Astrocyte (in vitro differentiated cells and primary cell): Measurements from ENCODE around the gene TGFBI. TPM values are rescaled to one million over a fixed set of nuclear protein-coding genes. Genes with fewer than 3 reads are reported as not detected.

Experiments used
- DNase-seq: peaks from one replicate; pipeline ENCODE4 v3.0.0-alpha.2; 2010; ENCODE audit warnings: low read depth
- FAIRE-seq: peaks from 2 replicates; lab custom pipeline; 2011; peaks lifted over from hg19 to GRCh38; lab: Jason Lieb, UNC
- H2AFZ ChIP-seq: 2 replicates; pipeline ENCODE4 v1.6.0; 2012; ENCODE audit warnings: low read depth, low read length, inconsistent platforms
- H3K27ac ChIP-seq: 2 replicates; pipeline ENCODE4 v1.5.1; 2011; ENCODE audit warnings: low read depth, low read length, inconsistent platforms
- H3K27me3 ChIP-seq: 2 replicates; pipeline ENCODE4 v1.6.0; 2011; ENCODE audit warnings: low read length, inconsistent platforms; ENCODE audit not compliant: insufficient read depth
- H3K36me3 ChIP-seq: 2 replicates; pipeline ENCODE4 v1.5.1; 2011; ENCODE audit warnings: low read length, inconsistent platforms; ENCODE audit not compliant: insufficient read depth
- H3K4me1 ChIP-seq: 2 replicates; pipeline ENCODE4 v1.5.1; 2011; ENCODE audit warnings: low read length, inconsistent platforms; ENCODE audit not compliant: insufficient read depth
- H3K4me2 ChIP-seq: 2 replicates; pipeline ENCODE4 v1.6.0; 2012; ENCODE audit warnings: low read length, inconsistent platforms
- H3K4me3 ChIP-seq: 2 replicates; pipeline ENCODE4 v1.5.1; 2011; ENCODE audit warnings: low read depth, mild to moderate bottlenecking, low read length, inconsistent platforms; ENCODE audit not compliant: insufficient read depth
- H3K79me2 ChIP-seq: 2 replicates; pipeline ENCODE4 v1.6.0; 2012; ENCODE audit warnings: mild to moderate bottlenecking, low read length, inconsistent platforms; ENCODE audit not compliant: insufficient read depth
- H3K9ac ChIP-seq: 2 replicates; pipeline ENCODE4 v1.6.0; 2012; ENCODE audit warnings: mild to moderate bottlenecking, low read length, inconsistent platforms
- H3K9me3 ChIP-seq: 2 replicates; pipeline ENCODE4 v1.5.1; 2012; ENCODE audit warnings: low read depth, mild to moderate bottlenecking, low read length, inconsistent platforms; ENCODE audit not compliant: insufficient read depth
- H4K20me1 ChIP-seq: 2 replicates; pipeline ENCODE4 v1.6.0; 2012; ENCODE audit warnings: low read length, inconsistent platforms; ENCODE audit not compliant: insufficient read depth
- H3K27ac Mint-ChIP-seq: one replicate; pipeline ENCODE4 v1.8.0; 2021; ENCODE audit warnings: mild to moderate bottlenecking, mixed read lengths; ENCODE audit not compliant: unreplicated experiment
- H3K27me3 Mint-ChIP-seq: one replicate; pipeline ENCODE4 v1.8.0; 2021; ENCODE audit warnings: low read depth, mixed read lengths; ENCODE audit not compliant: unreplicated experiment
- H3K36me3 Mint-ChIP-seq: one replicate; pipeline ENCODE4 v1.8.0; 2021; ENCODE audit warnings: low read depth, mixed read lengths; ENCODE audit not compliant: unreplicated experiment
- H3K4me1 Mint-ChIP-seq: one replicate; pipeline ENCODE4 v1.8.0; 2021; ENCODE audit warnings: low read depth, mixed read lengths; ENCODE audit not compliant: unreplicated experiment
- H3K4me3 Mint-ChIP-seq: one replicate; pipeline ENCODE4 v1.8.0; 2021; ENCODE audit warnings: mild to moderate bottlenecking, moderate library complexity, mixed read lengths; ENCODE audit not compliant: unreplicated experiment
- H3K9me3 Mint-ChIP-seq: one replicate; pipeline ENCODE4 v1.8.0; 2021; ENCODE audit warnings: mild to moderate bottlenecking, mixed read lengths; ENCODE audit not compliant: unreplicated experiment
- CTCF ChIP-seq: IDR thresholded peaks from 2 replicates; pipeline ENCODE4 v1.5.1; 2011; ENCODE audit warnings: low read depth, mild to moderate bottlenecking, inconsistent platforms, low read length, moderate library complexity; ENCODE audit not compliant: insufficient read depth
- EZH2 ChIP-seq: IDR thresholded peaks from 2 replicates; pipeline ENCODE4 v1.6.1; 2012; ENCODE audit warnings: mild to moderate bottlenecking, low read length, inconsistent platforms; ENCODE audit not compliant: insufficient read depth
- total RNA-seq: library from RNA; stranded (reverse); gene quantifications from 2 replicates; pipeline ENCODE4 v1.2.1, GENCODE V29; 2021

The TGFBI gene
- total RNA-seq, 1 donor from 2014 or later, result 1,145 TPM

GRCh38 chr5:136040746-136041415, 12.1 kb downstream of the TGFBI start:
- Histone ChIP-seq H3K9me3 (no peaks in the 10 kb centered on the region), H3K36me3 (peaks cover 52% of the 10 kb centered on the region), H4K20me1 (peaks cover 54% of the 10 kb centered on the region), H3K27ac (peak overlapping the region; percentile 69), H3K79me2 (peaks cover 72% of the 10 kb centered on the region), H3K4me2 (no peak overlapping the region), H3K27me3 (no peaks in the 10 kb centered on the region), H3K4me3 (no peak overlapping the region), H3K4me1 (peaks cover 65% of the 10 kb centered on the region), H3K9ac (peak overlapping the region; percentile 58), H2AFZ (no peak overlapping the region)
- Mint-ChIP-seq H3K27ac (peak overlapping the region; percentile 70), H3K4me1 (peaks cover 41% of the 10 kb centered on the region), H3K9me3 (peaks cover 14% of the 10 kb centered on the region), H3K27me3 (no peaks in the 10 kb centered on the region), H3K36me3 (peaks cover 66% of the 10 kb centered on the region), H3K4me3 (no peak overlapping the region)
- no peak for FAIRE-seq
- TF ChIP-seq EZH2 (no peak), CTCF (no peak)
- DNase-seq, result no peak

GRCh38 chr5:136042156-136042555, 13.4 kb downstream of the TGFBI start:
- Histone ChIP-seq H2AFZ (no peak overlapping the region), H3K4me1 (peaks cover 55% of the 10 kb centered on the region), H3K4me2 (peak overlapping the region; percentile 43), H3K27ac (peak overlapping the region; percentile 69), H4K20me1 (peaks cover 60% of the 10 kb centered on the region), H3K4me3 (no peak overlapping the region), H3K79me2 (peaks cover 60% of the 10 kb centered on the region), H3K27me3 (no peaks in the 10 kb centered on the region), H3K9ac (peak overlapping the region; percentile 58), H3K36me3 (peaks cover 60% of the 10 kb centered on the region), H3K9me3 (no peaks in the 10 kb centered on the region)
- DNase-seq (no peak), FAIRE-seq (peak; percentile 71)
- peaks cover 10% of the 10 kb centered on the region for H3K9me3 Mint-ChIP-seq
- TF ChIP-seq EZH2, result no peak
- TF ChIP-seq CTCF, result no peak
- H3K27ac Mint-ChIP-seq, result peak overlapping the region; percentile 86
- no peaks in the 10 kb centered on the region for H3K27me3 Mint-ChIP-seq
- H3K4me1 Mint-ChIP-seq, result peaks cover 30% of the 10 kb centered on the region
- H3K4me3 Mint-ChIP-seq, result no peak overlapping the region
- H3K36me3 Mint-ChIP-seq, result peaks cover 59% of the 10 kb centered on the region

- peaks cover 59% of the 10 kb centered on the region for H3K36me3 Mint-ChIP-seq
- Histone ChIP-seq H3K79me2 (peaks cover 57% of the 10 kb centered on the region), H3K4me2 (peak overlapping the region; percentile 43), H3K27ac (peak overlapping the region; percentile 69), H3K9me3 (no peaks in the 10 kb centered on the region), H3K36me3 (peaks cover 63% of the 10 kb centered on the region), H3K9ac (peak overlapping the region; percentile 58), H3K4me1 (peaks cover 55% of the 10 kb centered on the region), H2AFZ (no peak overlapping the region), H4K20me1 (peaks cover 65% of the 10 kb centered on the region), H3K27me3 (no peaks in the 10 kb centered on the region), H3K4me3 (no peak overlapping the region)
- DNase-seq, result peak; percentile 74
- H3K9me3 Mint-ChIP-seq, result peaks cover 6% of the 10 kb centered on the region
- no peak for TF ChIP-seq CTCF
- TF ChIP-seq EZH2, result no peak
- H3K4me1 Mint-ChIP-seq, result peaks cover 24% of the 10 kb centered on the region
- FAIRE-seq, result peak; percentile 29
- no peaks in the 10 kb centered on the region for H3K27me3 Mint-ChIP-seq
- H3K4me3 Mint-ChIP-seq, result no peak overlapping the region
- peak overlapping the region; percentile 86 for H3K27ac Mint-ChIP-seq
Measured at GRCh38 chr5:136042665-136043121, 13.9 kb downstream of the TGFBI start.
